Measurements from ENCODE around the gene CUX1.

GRCh38 chr7:102305414-102306268 is 488.2 kb downstream of the CUX1 start:
- TF ChIP-seq POLR2A (IDR thresholded peaks at IDR 0.05; ENCODE audit: low read depth, low read length), result no peak
- TF ChIP-seq POLR2AphosphoS5 (IDR thresholded peaks at IDR 0.05; ENCODE audit: low read depth, low read length), result no peak
- TF ChIP-seq TAF1 (IDR thresholded peaks at IDR 0.05; ENCODE audit: low read depth, low read length), result no peak
- TF ChIP-seq SPI1 (IDR thresholded peaks at IDR 0.05; ENCODE audit: low read depth, low read length), result no peak

Measured in GM12891 (cell line).